CD4-positive, alpha-beta T cell treated with Interleukin-17A for 4 hours (primary cell): ENCODE results near the gene TRAF4.
"Not testable (repeated sequence)": the region's sequence is repeated elsewhere in the genome, so short reads cannot be mapped to it uniquely, and the experiment has no call there.

ENCODE experiments used
- DNase-seq: peaks from one replicate; pipeline ENCODE4 v3.0.0-alpha.2; 2020; ENCODE audit warnings: mixed read lengths

The TRAF4 gene

DNA sequence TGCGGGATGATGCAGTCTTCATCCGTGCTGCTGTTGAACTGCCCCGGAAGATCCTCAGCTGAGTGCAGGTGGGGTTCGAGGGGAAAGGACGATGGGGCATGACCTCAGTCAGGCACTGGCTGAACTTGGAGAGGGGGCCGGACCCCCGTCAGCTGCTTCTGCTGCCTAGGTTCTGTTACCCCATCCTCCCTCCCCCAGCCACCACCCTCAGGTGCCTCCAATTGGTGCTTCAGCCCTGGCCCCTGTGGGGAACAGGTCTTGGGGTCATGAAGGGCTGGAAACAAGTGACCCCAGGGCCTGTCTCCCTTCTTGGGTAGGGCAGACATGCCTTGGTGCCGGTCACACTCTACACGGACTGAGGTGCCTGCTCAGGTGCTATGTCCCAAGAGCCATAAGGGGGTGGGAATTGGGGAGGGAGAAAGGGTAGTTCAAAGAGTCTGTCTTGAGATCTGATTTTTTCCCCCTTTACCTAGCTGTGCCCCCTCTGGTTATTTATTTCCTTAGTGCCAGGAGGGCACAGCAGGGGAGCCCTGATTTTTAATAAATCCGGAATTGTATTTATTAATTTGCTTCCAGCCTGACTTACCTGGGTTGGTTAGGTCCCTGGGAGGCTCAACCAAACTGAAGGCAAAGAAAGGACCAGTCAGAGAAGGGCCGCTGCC, 5.8 kb downstream of the TRAF4 start:
- DNase-seq, result no peak

- peak; percentile 91 for DNase-seq
Observed at GRCh38 chr17:28750178-28751047, 6.6 kb downstream of the TRAF4 start.

- no peak for DNase-seq
Observed at GRCh38 chr17:28751600-28752366, 8.0 kb downstream of the TRAF4 start.

DNA sequence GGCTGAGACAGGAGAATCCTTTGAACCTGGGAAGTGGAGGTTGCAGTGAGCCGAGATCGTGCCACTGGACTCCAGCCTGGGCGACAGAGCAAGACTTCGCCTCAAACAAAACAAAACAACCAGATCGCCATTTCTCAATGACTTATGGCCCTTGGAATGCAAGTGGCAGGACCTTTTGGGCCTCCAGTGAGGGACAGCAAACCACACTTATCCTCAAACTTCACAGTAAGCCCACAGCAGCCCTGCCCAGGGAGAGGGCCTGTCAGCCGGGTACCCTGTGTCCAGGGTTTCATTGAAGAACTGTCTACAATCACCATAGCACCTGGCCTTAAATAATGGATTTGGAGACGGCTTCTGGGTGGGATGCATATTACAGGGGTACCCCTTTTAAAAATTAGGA, 11.7 kb downstream of the TRAF4 start:
- no peak for DNase-seq

- DNase-seq, result no peak
Observed at GRCh38 chr17:28756049-28756804, 12.4 kb downstream of the TRAF4 start.

DNA sequence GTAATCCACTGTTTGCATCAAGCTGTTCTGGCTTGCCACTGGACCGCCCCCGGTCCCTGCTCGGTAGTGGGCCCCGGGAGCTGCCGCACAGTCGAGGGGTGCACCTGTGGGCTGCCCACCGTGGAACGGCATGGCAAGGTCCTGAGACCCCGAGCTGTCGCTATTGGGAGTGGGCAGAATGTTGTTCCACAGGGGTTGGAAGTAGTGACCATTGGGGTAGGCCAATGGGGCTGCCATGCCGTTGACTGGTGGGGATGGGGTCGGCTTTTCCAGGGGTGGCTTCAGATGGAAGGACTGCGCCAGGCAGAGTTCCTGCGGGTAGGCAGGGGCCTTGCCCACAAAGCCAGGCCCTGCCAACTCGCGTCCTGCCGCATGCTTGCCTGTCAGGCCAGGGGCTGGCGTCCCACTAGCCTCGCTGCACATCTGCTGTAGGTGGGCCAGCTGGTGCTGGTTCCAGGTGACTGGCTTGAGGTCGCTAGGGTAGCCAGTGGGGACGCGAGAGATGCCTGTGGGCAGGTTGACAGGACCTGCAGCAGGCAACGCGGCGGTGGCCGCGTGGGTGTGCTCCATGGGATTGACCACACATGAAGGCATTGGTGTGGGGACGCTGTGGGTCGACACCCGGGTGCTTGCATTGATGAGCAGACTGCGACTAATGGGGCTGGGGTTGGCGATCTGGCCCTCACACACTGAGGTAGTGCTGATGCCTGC, 14.8 kb downstream of the TRAF4 start:
- DNase-seq, result no peak

DNA sequence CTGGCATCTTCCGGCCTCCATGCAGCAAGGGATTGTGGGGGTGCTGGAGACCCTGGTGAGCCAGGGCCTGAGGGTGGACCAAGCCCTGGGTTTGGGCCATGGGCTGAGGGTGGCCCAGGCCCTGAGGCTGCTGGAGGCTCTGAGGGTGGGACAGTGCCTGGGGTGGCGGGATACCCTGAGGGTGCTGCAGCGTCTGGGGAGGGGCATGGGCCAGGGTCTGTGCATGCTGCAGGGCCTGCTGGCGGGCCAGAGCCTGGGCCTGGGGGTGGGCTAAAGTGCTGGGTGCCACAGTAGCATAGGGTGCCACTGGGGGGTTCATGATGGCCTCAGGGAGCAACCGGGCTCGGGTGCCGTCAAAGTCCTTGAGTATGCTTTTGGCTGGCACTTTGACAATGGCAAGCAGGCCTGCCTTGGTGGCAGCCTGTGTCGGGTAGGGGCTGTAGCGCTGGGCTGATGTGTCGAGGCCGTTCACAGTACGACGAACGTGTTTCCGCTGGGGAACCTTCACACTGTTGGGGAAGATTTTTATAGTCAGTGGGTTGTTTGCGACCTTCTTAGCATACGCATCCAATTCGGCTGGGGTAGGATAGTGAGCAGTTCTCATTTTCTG, 15.6 kb downstream of the TRAF4 start:
- no peak for DNase-seq

- DNase-seq, result no peak
Observed at GRCh38 chr17:28760601-28761562, 17.1 kb downstream of the TRAF4 start.

GRCh38 chr17:28763137-28763799, 19.5 kb downstream of the TRAF4 start:
- DNase-seq, result no peak

DNA sequence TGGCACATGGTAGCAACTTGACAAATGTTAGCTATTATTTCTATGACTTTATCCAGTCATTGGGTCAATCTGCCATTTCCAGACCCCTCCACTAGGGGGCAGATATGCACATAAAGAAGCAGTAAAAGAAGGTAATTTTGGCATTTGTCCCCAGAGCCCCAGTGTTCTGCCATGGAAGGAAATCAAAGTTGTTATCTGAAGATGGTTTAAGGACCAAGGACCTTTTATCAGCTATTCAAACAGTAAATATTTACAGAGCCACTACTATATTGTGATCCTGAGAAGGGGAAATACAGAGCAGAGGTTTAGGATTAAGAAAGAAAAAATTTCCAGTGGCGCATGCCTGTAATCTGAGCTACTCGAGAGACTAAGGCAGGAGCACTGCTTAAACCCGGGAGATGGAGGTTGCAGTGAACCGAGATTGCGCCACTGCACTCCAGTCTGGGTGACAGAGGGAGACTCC, 20.0 kb downstream of the TRAF4 start:
- DNase-seq, result peak; percentile 82

DNA sequence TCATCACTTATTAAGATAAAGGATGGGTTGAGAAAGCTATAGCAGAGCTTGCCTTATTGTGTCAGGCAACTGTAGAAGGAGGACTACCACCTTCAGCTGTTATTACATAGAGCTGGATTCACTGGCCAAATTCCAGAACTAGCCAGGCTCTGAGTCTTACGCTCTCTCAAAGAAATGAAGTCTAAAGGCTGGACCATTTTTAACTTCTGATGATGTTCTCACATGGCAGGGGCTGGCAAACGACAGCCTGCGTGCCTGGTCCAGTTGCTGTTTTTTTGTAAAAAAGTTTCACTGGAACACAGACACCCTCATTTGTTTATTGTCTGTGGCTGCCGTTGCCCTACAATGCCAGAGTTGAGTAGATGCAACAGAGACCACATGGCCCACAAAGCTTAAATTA, 21.2 kb downstream of the TRAF4 start:
- DNase-seq, result no peak

DNA sequence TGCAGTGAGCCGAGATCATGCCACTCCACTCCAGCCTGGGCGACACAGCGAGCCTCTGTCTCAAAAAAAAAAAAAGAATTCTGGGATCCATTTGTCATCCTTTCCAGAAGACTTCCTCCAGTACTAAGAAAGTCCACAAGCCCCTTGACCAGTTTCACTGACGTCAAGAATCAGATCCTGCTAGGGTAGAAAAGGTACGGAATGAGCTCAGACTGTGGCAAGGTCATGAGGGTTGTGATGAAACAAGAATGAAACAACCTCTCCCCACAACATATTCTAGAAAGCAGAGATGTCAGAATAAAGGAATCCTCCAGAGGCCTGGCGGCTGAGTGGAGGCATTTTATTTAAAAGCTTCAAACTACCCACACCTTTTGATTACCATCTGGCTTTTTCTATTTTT, 29.9 kb downstream of the TRAF4 start:
- DNase-seq, result no peak

- no peak for DNase-seq
Observed at GRCh38 chr17:28774206-28774605, 30.4 kb downstream of the TRAF4 start.

DNA sequence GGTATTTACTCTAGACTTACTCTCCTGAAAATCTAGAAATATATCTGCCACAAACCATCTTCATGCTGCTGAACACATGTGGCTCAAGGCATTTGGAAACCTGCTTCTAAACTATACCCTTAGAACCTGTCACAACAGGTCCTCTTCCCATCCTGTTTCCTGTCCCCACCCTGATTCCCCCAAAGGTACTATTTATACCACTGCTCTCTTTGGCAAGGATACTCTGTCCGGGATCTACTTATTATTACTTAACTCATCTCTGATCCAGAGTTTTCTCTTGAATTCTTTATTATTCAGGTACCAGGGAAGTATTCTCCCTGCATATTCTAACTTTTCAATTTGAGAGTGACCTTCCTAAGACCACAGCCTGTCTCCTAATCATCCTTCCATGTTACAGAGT, 33.4 kb downstream of the TRAF4 start:
- no peak for DNase-seq

DNA sequence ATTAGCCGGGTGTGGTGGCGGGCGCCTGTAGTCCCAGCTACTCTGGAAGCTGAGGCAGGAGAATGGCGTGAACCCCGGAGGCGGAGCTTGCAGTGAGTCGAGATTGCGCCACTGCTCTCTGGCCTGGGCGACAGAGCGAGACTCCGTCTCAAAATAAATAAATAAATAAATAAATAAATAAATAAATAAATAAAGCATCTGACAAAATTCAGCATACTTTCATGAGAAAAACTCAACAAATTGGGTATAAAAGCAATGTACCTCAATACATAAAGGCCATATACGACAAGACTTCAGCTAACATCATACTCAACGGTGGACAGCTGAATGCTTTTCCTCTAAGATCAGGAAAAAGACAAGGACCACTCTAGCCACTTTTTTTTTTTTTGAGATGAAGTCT, 35.8 kb downstream of the TRAF4 start:
- not testable (repeated sequence) for DNase-seq

DNA sequence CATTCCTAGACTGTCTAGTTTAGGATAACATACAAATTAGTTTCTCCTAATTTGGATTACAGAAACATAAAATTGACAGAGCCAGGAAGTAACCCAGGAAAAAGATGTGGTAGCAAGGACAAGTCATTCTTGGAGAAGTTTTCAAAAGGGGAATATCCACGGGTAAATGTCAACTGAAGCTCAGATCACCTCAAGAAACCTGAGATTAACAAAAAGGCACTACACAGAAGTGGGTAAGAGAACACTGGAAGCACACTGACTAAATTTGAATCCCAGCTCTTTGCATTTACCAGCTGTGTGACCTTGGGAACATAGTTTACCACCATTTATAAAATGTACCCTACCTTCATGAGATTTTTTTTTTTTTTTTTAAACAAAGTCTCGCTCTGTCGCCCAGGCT, 39.4 kb downstream of the TRAF4 start:
- no peak for DNase-seq

- DNase-seq, result no peak
Observed at GRCh38 chr17:28788100-28788499, 44.3 kb downstream of the TRAF4 start.

DNA sequence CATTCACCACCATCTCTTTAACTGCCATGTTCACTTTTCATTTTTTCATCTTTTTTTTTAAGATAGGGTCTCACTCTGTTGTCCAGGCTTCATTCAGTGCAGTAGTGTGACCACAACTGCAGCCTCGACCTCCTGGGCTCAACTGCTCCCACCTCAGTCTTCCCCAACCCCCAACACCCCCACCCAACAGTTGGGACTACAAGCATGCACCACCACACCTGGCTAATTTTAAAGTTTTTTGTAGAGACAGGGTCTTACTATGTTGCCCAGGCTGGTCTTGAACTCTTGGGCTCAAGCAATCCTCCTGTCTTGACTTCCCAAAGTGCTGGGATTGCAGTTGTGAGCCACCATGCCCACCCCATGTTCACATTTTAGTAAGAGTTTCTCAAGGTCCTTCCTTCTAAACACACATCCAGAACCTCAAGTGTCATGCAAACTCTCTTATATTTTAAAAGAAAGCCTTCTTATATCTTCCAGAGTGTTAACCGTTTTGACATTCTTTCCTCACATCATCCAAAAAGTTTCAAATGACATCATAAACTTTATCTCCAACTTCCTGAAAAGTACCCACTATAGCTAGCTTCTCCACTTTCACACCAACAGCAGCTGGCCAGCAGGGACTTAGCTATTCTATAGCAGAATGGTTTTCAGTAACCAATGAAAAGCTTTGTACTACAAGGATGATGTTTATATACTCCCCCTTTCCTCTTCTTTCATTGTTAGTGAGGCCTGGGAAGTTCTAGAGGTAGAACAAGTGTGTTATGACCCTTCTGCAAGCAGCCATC, 49.3 kb downstream of the TRAF4 start:
- no peak for DNase-seq
